Right renal cortex interstitium (tissue), 3 donors: ENCODE measurements around the gene ZBTB44. TPM values are rescaled to one million over a fixed set of nuclear protein-coding genes. Genes with fewer than 3 reads are reported as not detected.

Source experiments
- DNase-seq, 3 donors: peaks; one replicate each; pipeline ENCODE4 v3.0.0-alpha.2; 2013; ENCODE audit warnings: low read depth in 3 of 3, low spot score in 2 of 3
- polyA plus RNA-seq, 3 donors: library from polyadenylated mRNA; unstranded; fragments of 120-200 nt; gene quantifications; one replicate each; pipeline ENCODE4 v1.2.1, GENCODE V29; 2013; ENCODE audit not compliant: insufficient read length in 3 of 3

ZBTB44 gene
- polyA plus RNA-seq, 3 donors: 53.7 to 59.0 (median 56.7) TPM

- DNase-seq: no peak
Observed at GRCh38 chr11:130180491-130180890, 134.2 kb downstream of the ZBTB44 start.

- DNase-seq: no peak
Observed at GRCh38 chr11:130179396-130180306, 135.1 kb downstream of the ZBTB44 start.

- DNase-seq: no peak
Observed at GRCh38 chr11:130178441-130179339, 136.0 kb downstream of the ZBTB44 start.

- no peak for DNase-seq
Observed at GRCh38 chr11:130177782-130178181, 136.9 kb downstream of the ZBTB44 start.

Other genes starting within 250 kb of the ZBTB44 start
- 100 to 1,000 TPM; 506 to 554 (median 517) TPM for gene APLP2, start 245.0 kb downstream of the ZBTB44 start, polyA plus RNA-seq
- 10 to 100 TPM; 23.2 to 32.4 (median 31.1) TPM for gene ST14, start 155.1 kb downstream of the ZBTB44 start, polyA plus RNA-seq
- 1 to 10 TPM; 2.3 to 3.9 (median 2.8) TPM for gene ADAMTS8, start 113.7 kb upstream of the ZBTB44 start, polyA plus RNA-seq
- 10 to 100 TPM; 51.3 to 62.0 (median 55.7) TPM for gene ADAMTS15, start 133.7 kb upstream of the ZBTB44 start, polyA plus RNA-seq